H9 (cell line): ENCODE results near the gene PFKP. TPM values are rescaled to one million over a fixed set of nuclear protein-coding genes. Genes with fewer than 3 reads are reported as not detected.

ENCODE experiments used
- DNase-seq: peaks from one replicate; pipeline ENCODE4 v3.0.0-alpha.2; 2017
- H2AFZ ChIP-seq: one replicate; pipeline ENCODE4 v1.6.1; 2013; ENCODE audit warnings: mild to moderate bottlenecking, low read length, control low read depth, moderate library complexity
- H2AK5ac ChIP-seq: 2 replicates; pipeline ENCODE4 v1.6.1; 2013; ENCODE audit warnings: low read length, control low read depth, mixed read lengths; ENCODE audit not compliant: insufficient read length
- H2BK120ac ChIP-seq: one replicate; pipeline ENCODE4 v1.6.1; 2013; ENCODE audit warnings: low read depth, mild to moderate bottlenecking, low read length, control low read depth, inconsistent platforms; ENCODE audit not compliant: poor library complexity, severe bottlenecking
- H2BK12ac ChIP-seq: 2 replicates; pipeline ENCODE4 v1.6.1; 2013; ENCODE audit warnings: low read length, control low read depth, mixed read lengths, low read depth; ENCODE audit not compliant: insufficient read length
- H2BK15ac ChIP-seq: 2 replicates; pipeline ENCODE4 v1.6.1; 2013; ENCODE audit warnings: low read depth, low read length, control low read depth
- H2BK20ac ChIP-seq: one replicate; pipeline ENCODE4 v1.6.1; 2013; ENCODE audit warnings: low read depth, mild to moderate bottlenecking, low read length, control low read depth, inconsistent platforms; ENCODE audit not compliant: poor library complexity, severe bottlenecking
- H2BK5ac ChIP-seq: 2 replicates; pipeline ENCODE4 v1.6.1; 2013; ENCODE audit warnings: low read length, control low read depth, mixed read lengths; ENCODE audit not compliant: insufficient read length
- H3K14ac ChIP-seq: 2 replicates; pipeline ENCODE4 v1.6.1; 2013; ENCODE audit warnings: low read length, control low read depth; ENCODE audit not compliant: insufficient read depth
- H3K18ac ChIP-seq: 2 replicates; pipeline ENCODE4 v1.6.1; 2013; ENCODE audit warnings: low read depth, mild to moderate bottlenecking, mixed read lengths, low read length, control low read depth; ENCODE audit not compliant: insufficient read length
- H3K23ac ChIP-seq: 2 replicates; pipeline ENCODE4 v1.6.1; 2013; ENCODE audit warnings: low read length, control low read depth, mixed read lengths, low read depth; ENCODE audit not compliant: insufficient read length
- H3K23me2 ChIP-seq: 2 replicates; pipeline ENCODE4 v1.6.1; 2013; ENCODE audit warnings: low read depth, mild to moderate bottlenecking, mixed read lengths, low read length, control low read depth; ENCODE audit not compliant: insufficient read length, poor library complexity, severe bottlenecking
- H3K27ac ChIP-seq: 2 replicates; pipeline ENCODE4 v1.5.1; 2013; ENCODE audit warnings: low read length, control low read depth, mixed read lengths, low read depth; ENCODE audit not compliant: insufficient read length
- H3K27me3 ChIP-seq: 2 replicates; pipeline ENCODE4 v1.6.1; 2013; ENCODE audit warnings: low read length, control low read depth, inconsistent platforms; ENCODE audit not compliant: insufficient read depth
- H3K4ac ChIP-seq: 2 replicates; pipeline ENCODE4 v1.6.1; 2013; ENCODE audit warnings: low read depth, mild to moderate bottlenecking, control low read depth, inconsistent platforms, low read length, moderate library complexity
- H3K4me1 ChIP-seq: 2 replicates; pipeline ENCODE4 v1.6.1; 2013; ENCODE audit warnings: low read length, control low read depth, inconsistent platforms; ENCODE audit not compliant: insufficient read depth
- H3K4me2 ChIP-seq: 2 replicates; pipeline ENCODE4 v1.6.1; 2013; ENCODE audit warnings: low read length, control low read depth, mixed read lengths; ENCODE audit not compliant: insufficient read length, insufficient read depth
- H3K56ac ChIP-seq: 2 replicates; pipeline ENCODE4 v1.6.1; 2013; ENCODE audit warnings: low read depth, mild to moderate bottlenecking, mixed read lengths, low read length, control low read depth; ENCODE audit not compliant: insufficient read length
- H3K79me1 ChIP-seq: 2 replicates; pipeline ENCODE4 v1.6.1; 2013; ENCODE audit warnings: low read depth, mild to moderate bottlenecking, moderate library complexity, low read length, control low read depth, inconsistent platforms; ENCODE audit not compliant: insufficient read depth, poor library complexity, severe bottlenecking
- H3K79me2 ChIP-seq: 2 replicates; pipeline ENCODE4 v1.6.1; 2013; ENCODE audit warnings: low read length, control low read depth, inconsistent platforms; ENCODE audit not compliant: insufficient read depth
- H3K9ac ChIP-seq: 2 replicates; pipeline ENCODE4 v1.6.1; 2013; ENCODE audit warnings: low read length, control low read depth, mixed read lengths; ENCODE audit not compliant: insufficient read length; ENCODE audit errors: extremely low read depth
- H3K9me3 ChIP-seq: one replicate; pipeline ENCODE4 v1.6.1; 2013; ENCODE audit warnings: low read depth, low read length, inconsistent platforms; ENCODE audit not compliant: control insufficient read depth
- H3T11ph ChIP-seq: one replicate; pipeline ENCODE4 v1.6.1; 2013; ENCODE audit warnings: mild to moderate bottlenecking, low read length, control low read depth, inconsistent platforms
- H4K20me1 ChIP-seq: one replicate; pipeline ENCODE4 v1.6.1; 2013; ENCODE audit not compliant: control insufficient read depth, insufficient read length, insufficient read depth
- H4K5ac ChIP-seq: 2 replicates; pipeline ENCODE4 v1.6.1; 2013; ENCODE audit warnings: low read depth, mild to moderate bottlenecking, mixed read lengths, low read length, control low read depth; ENCODE audit not compliant: insufficient read length
- H4K8ac ChIP-seq: replicated peaks from 2 replicates; pipeline ENCODE4 v1.6.1; 2013; ENCODE audit warnings: low read length, control low read depth, mixed read lengths, low read depth; ENCODE audit not compliant: insufficient read length
- H4K91ac ChIP-seq: 2 replicates; pipeline ENCODE4 v1.6.1; 2013; ENCODE audit warnings: low read depth, mild to moderate bottlenecking, moderate library complexity, mixed read lengths, low read length, control low read depth; ENCODE audit not compliant: insufficient read length
- H3K27ac Mint-ChIP-seq, 3 experiments: 2 replicates in 2 of 3; 3 replicates in 1 of 3; pipeline ENCODE4 v1.8.0; 2020 to 2021; ENCODE audit warnings: mixed read lengths in 3 of 3, mild to moderate bottlenecking in 1 of 3, moderate library complexity in 1 of 3
- H3K27me3 Mint-ChIP-seq: 2 replicates; pipeline ENCODE4 v1.8.0; 2021; ENCODE audit warnings: low read depth, mild to moderate bottlenecking, moderate library complexity, mixed read lengths
- H3K36me3 Mint-ChIP-seq, 3 experiments: 2 replicates in 2 of 3; 3 replicates in 1 of 3; pipeline ENCODE4 v1.8.0; 2020 to 2021; ENCODE audit warnings: low read depth in 3 of 3, mixed read lengths in 3 of 3; ENCODE audit not compliant: insufficient read depth in 1 of 3
- H3K4me1 Mint-ChIP-seq, 2 experiments: 2 replicates each; pipeline ENCODE4 v1.8.0; 2020; ENCODE audit warnings: mixed read lengths in 2 of 2
- H3K4me3 Mint-ChIP-seq, 2 experiments: 2 replicates in 1 of 2; 3 replicates in 1 of 2; pipeline ENCODE4 v1.8.0; 2020 to 2021; ENCODE audit warnings: mild to moderate bottlenecking in 2 of 2, mixed read lengths in 2 of 2, moderate library complexity in 1 of 2
- H3K9me3 Mint-ChIP-seq, 2 experiments: 2 replicates in 1 of 2; 3 replicates in 1 of 2; pipeline ENCODE4 v1.8.0; 2020; ENCODE audit warnings: mild to moderate bottlenecking in 2 of 2, mixed read lengths in 2 of 2, moderate library complexity in 1 of 2
- WGBS: extraction: QIAGEN DNeasy Blood & Tissue Kit; methylation state at CpG from one replicate; pipeline ENCODE4 v1.1.7; 2013; ENCODE audit warnings: missing lambda C conversion rate, low lambda C conversion rate, mixed read lengths; ENCODE audit not compliant: insufficient read length; ENCODE audit errors: extremely low coverage; 5-methylcytosine and 5-hydroxymethylcytosine counted together
- total RNA-seq: library from RNA; stranded (reverse); gene quantifications from 2 replicates; pipeline ENCODE4 v1.2.1, GENCODE V29; 2021
- TF ChIP-seq, protein P1 (sequence below): fragments of 200-600 bp; sonication (generic); conservative IDR thresholded peaks from 3 replicates; pipeline ENCODE4 v1.8.0; 2021; ENCODE audit warnings: antibody characterized with exemption, mild to moderate bottlenecking

The PFKP gene
- total RNA-seq, 1 experiment from 2014 or later = 145 TPM

- Histone ChIP-seq H3K4ac (no peak overlapping the region), H3K14ac (no peak overlapping the region), H3K9ac (no peak overlapping the region), H2BK5ac (no peak overlapping the region), H2AK5ac (no peak overlapping the region), H2BK12ac (no peak overlapping the region), H3K27me3 (no peaks in the 10 kb centered on the region), H4K5ac (no peak overlapping the region), H3K79me1 (no peaks in the 10 kb centered on the region), H4K8ac (no peak overlapping the region), H3K4me2 (no peak overlapping the region), H3K9me3 (no peaks in the 10 kb centered on the region), H2AFZ (no peak overlapping the region), H3K23ac (no peak overlapping the region), H4K20me1 (no peaks in the 10 kb centered on the region), H2BK120ac (no peak overlapping the region), H2BK20ac (no peak overlapping the region), H2BK15ac (no peak overlapping the region), H3K56ac (no peak overlapping the region), H3K4me1 (no peaks in the 10 kb centered on the region), H3K23me2 (no peaks in the 10 kb centered on the region), H4K91ac (no peak overlapping the region), H3K18ac (no peak overlapping the region), H3K79me2 (no peaks in the 10 kb centered on the region), H3T11ph (no peak overlapping the region), H3K27ac (no peak overlapping the region)
- WGBS = no CpG with 5 or more reads among the region's 22 CpGs
- Mint-ChIP-seq H3K36me3 (peaks cover 32 to 94% (median 88%) of the 10 kb centered on the region in 3 experiments), H3K27ac (peak overlapping the region in 2 of 3 experiments; percentile 50 to 81; a peak in 1 of 7 replicates), H3K4me3 (no peak overlapping the region), H3K4me1 (no peaks in the 10 kb centered on the region), H3K9me3 (no peaks in the 10 kb centered on the region), H3K27me3 (no peaks in the 10 kb centered on the region)
- DNase-seq = no peak
- TF ChIP-seq, protein P1, sequence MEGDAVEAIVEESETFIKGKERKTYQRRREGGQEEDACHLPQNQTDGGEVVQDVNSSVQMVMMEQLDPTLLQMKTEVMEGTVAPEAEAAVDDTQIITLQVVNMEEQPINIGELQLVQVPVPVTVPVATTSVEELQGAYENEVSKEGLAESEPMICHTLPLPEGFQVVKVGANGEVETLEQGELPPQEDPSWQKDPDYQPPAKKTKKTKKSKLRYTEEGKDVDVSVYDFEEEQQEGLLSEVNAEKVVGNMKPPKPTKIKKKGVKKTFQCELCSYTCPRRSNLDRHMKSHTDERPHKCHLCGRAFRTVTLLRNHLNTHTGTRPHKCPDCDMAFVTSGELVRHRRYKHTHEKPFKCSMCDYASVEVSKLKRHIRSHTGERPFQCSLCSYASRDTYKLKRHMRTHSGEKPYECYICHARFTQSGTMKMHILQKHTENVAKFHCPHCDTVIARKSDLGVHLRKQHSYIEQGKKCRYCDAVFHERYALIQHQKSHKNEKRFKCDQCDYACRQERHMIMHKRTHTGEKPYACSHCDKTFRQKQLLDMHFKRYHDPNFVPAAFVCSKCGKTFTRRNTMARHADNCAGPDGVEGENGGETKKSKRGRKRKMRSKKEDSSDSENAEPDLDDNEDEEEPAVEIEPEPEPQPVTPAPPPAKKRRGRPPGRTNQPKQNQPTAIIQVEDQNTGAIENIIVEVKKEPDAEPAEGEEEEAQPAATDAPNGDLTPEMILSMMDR = no peak
These were observed 65.0 kb downstream of the PFKP start for GRCh38 chr10:3132036-3133025.
